K562 (cell line): ENCODE data around the gene BTBD2. TPM values are rescaled to one million over a fixed set of nuclear protein-coding genes. Genes with fewer than 3 reads are reported as not detected.

Source experiments
- CBX8 ChIP-seq: fragments of 200-600 bp; sonication (generic); IDR thresholded peaks from 2 replicates; pipeline ENCODE4 v1.6.1; 2012; ENCODE audit warnings: borderline replicate concordance, mixed run types, low read depth, mild to moderate bottlenecking, moderate library complexity, mixed read lengths, low read length, control low read depth, inconsistent platforms; ENCODE audit not compliant: poor library complexity, severe bottlenecking; ENCODE audit errors: extremely low read depth
- GTF2A2 ChIP-seq: IDR thresholded peaks from 2 replicates; pipeline ENCODE4 v1.6.1; 2016; ENCODE audit warnings: mild to moderate bottlenecking, missing genetic modification characterization, missing compliant biosample characterization
- MYNN ChIP-seq, 2 experiments: sonication (generic); formaldehyde crosslinking in 1 of 2; IDR thresholded peaks; 2 replicates each; pipeline versions ENCODE4 v1.5.0 to v1.6.1; 2016 to 2020; ENCODE audit warnings: antibody characterized with exemption in 1 of 2, missing genetic modification reagents in 1 of 2
- NFIC ChIP-seq: fragments of 450-650 bp; IDR thresholded peaks from 2 replicates; pipeline ENCODE4 v1.6.1; 2017; ENCODE audit warnings: mild to moderate bottlenecking, inconsistent platforms
- SMARCC2 ChIP-seq: fragments of 450-650 bp; IDR thresholded peaks from 2 replicates; pipeline ENCODE4 v1.6.1; 2017; ENCODE audit warnings: antibody characterized with exemption, moderate library complexity, mild to moderate bottlenecking, low read depth
- polyA plus RNA-seq, 8 experiments: library from polyadenylated mRNA; depleted of rRNA in 4 of 8; stranded (reverse) in 5 of 8; unstranded in 3 of 8; fragments of >200 nt; fragmentation: Nextera tagmentation in 2 of 8; fragmentation: Illumina TruSeq in 1 of 8; extraction: Ambion mirVana in 2 of 8; extraction: Trizol in 1 of 8; gene quantifications; 2 replicates each; pipeline versions ENCODE4 v1.2.1 to v1.2.3, GENCODE V29; 2011 to 2014; ENCODE audit warnings: inconsistent platforms in 1 of 8, missing spikeins in 1 of 8
- total RNA-seq, 7 experiments: library from RNA; depleted of rRNA in 6 of 7; stranded (reverse); fragments of >200 nt in 6 of 7; fragmentation: Illumina TruSeq in 2 of 7; extraction: Trizol in 2 of 7; gene quantifications; 2 replicates each; pipeline versions ENCODE4 v1.2.1 to v1.2.3, GENCODE V29; 2011 to 2021; ENCODE audit warnings: low replicate concordance in 1 of 7
- TF ChIP-seq, protein P1 (sequence below): fragments of 250-450 bp; sonication (Bioruptor Pico); IDR thresholded peaks from 2 replicates; pipeline ENCODE4 v1.8.0; 2021; ENCODE audit warnings: borderline replicate concordance, mild to moderate bottlenecking, moderate library complexity; ENCODE audit not compliant: poor library complexity, severe bottlenecking
- TF ChIP-seq, protein P2 (sequence below): sonication (generic); formaldehyde crosslinking; IDR thresholded peaks from 2 replicates; pipeline ENCODE4 v1.8.1; 2022; ENCODE audit warnings: missing genetic modification reagents
- TF ChIP-seq, protein P3 (sequence below): fragments of 250-450 bp; sonication (Bioruptor Pico); IDR thresholded peaks from 2 replicates; pipeline ENCODE4 v1.4.0; 2020; ENCODE audit warnings: borderline replicate concordance

BTBD2 gene
- total and polyA plus RNA-seq, 9 of the 15 experiments (the other 6 are each of a cell fraction or from before 2014, with no cell fraction given) = 0.10 to 15.6 (median 6.9) TPM

DNA sequence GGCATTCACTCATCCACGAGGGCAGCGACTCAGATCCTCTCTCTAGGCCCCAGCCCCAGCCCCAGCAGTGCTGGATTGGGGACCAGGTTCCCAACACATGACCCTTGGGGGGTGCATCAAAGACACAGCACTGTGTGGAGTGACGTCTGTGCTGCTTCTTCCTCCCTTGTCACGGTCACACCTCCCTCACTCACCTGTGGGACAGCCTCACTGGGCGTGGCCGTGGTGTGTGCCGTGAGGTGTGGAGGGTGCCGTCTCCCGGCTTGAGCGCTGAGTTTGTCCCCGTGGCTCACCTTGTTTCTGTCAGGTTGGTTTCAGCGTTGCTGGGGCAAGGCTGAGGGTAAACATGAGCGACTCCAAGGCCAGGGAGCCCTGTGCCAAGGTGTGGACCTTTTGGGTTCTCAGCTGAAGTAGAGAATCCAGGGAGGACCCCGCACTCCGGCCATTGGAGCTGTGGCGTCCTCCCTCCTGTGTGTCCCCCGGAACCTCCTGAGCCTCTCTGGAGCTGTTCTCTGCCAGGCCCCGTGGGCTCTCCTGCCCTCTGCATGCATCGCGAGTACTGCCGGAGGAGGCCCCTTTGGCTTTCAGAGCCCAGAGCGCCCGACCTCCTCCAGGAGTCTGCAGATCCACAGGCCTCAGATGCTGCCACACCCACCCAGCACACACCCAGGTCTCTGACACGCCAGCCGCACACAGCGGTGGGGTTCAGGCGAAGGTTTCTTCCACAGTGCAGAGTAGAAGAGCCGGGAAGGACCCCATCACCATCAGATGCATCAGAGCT, 40.9 kb downstream of the BTBD2 start (continued):
- TF ChIP-seq, protein P1, sequence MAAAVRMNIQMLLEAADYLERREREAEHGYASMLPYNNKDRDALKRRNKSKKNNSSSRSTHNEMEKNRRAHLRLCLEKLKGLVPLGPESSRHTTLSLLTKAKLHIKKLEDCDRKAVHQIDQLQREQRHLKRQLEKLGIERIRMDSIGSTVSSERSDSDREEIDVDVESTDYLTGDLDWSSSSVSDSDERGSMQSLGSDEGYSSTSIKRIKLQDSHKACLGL (CRISPR knock-in tag) = no peak
- TF ChIP-seq, protein P2, sequence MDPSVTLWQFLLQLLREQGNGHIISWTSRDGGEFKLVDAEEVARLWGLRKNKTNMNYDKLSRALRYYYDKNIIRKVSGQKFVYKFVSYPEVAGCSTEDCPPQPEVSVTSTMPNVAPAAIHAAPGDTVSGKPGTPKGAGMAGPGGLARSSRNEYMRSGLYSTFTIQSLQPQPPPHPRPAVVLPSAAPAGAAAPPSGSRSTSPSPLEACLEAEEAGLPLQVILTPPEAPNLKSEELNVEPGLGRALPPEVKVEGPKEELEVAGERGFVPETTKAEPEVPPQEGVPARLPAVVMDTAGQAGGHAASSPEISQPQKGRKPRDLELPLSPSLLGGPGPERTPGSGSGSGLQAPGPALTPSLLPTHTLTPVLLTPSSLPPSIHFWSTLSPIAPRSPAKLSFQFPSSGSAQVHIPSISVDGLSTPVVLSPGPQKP (CRISPR knock-in tag) = no peak
- TF ChIP-seq MYNN (IDR thresholded peaks at IDR 0.05) (no peak), MYNN (CRISPR knock-in tag; IDR thresholded peaks at IDR 0.05) (no peak), CBX8 (no peak), NFIC (no peak), SMARCC2 (no peak), GTF2A2 (tag) (no peak)
- TF ChIP-seq, protein P3, sequence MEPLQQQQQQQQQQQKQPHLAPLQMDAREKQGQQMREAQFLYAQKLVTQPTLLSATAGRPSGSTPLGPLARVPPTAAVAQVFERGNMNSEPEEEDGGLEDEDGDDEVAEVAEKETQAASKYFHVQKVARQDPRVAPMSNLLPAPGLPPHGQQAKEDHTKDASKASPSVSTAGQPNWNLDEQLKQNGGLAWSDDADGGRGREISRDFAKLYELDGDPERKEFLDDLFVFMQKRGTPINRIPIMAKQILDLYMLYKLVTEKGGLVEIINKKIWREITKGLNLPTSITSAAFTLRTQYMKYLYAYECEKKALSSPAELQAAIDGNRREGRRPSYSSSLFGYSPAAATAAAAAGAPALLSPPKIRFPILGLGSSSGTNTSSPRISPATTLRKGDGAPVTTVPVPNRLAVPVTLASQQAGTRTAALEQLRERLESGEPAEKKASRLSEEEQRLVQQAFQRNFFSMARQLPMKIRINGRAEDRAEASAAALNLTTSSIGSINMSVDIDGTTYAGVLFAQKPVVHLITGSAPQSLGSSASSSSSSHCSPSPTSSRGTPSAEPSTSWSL (CRISPR knock-in tag) = no peak
